Measurements from ENCODE around the gene URB2.
"Not testable (repeated sequence)": the region's sequence is repeated elsewhere in the genome, so short reads cannot be mapped to it uniquely, and the experiment has no call there.

URB2 gene

GRCh38 chr1:229614701-229615100 is 11.3 kb upstream of the URB2 start:
- TF ChIP-seq CTCF (IDR thresholded peaks at IDR 0.05; ENCODE audit: control insufficient read depth, extremely low read depth, insufficient read depth) = no peak
- no peak for DNase-seq (ENCODE audit: low read depth)
- H3K4me3 ChIP-seq (ENCODE audit: low read depth, low read length) = no peak overlapping the region

DNA sequence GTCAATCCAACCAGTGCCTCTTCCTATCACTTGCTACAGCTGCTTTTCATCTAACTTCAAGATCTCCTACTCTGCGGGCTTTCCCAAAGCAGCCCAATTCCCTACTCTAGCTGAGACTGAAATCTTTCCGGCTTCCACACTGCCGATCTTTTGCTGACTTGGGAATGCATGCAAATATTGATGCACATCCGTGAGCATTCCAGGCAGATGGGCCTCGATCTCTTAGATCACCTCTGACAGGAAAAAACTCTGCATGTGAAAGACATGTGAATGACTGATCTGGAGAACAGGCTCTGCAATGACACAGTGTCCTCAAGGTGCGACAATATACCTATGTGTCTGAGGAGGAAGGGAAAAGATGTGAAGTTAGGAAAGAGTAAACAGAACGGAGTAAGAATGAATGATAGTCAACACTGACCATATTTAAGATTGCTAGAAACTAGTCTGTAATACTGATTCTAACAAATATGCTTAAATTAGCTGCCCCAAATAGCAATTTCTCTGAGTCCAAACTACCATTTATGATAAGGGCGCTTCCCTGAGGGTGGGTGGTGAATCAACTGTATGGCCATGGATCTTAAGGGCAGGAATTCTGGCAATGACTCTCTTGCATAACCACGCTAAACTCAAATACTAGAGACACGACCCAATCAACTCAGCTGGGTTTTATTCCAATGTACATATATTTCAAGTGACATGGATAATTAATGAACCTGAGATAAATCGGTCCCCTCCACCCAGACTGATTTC is 8.5 kb upstream of the URB2 start:
- no peak for DNase-seq (ENCODE audit: low read depth)
- H3K4me3 ChIP-seq (ENCODE audit: low read depth, low read length) = no peak overlapping the region
- TF ChIP-seq CTCF (IDR thresholded peaks at IDR 0.05; ENCODE audit: control insufficient read depth, extremely low read depth, insufficient read depth) = no peak

- TF ChIP-seq CTCF (IDR thresholded peaks at IDR 0.05; ENCODE audit: control insufficient read depth, extremely low read depth, insufficient read depth) = no peak
- H3K4me3 ChIP-seq (ENCODE audit: low read depth, low read length) = no peak overlapping the region
- no peak for DNase-seq (ENCODE audit: low read depth)
Observed at GRCh38 chr1:229619002-229619401, 7.0 kb upstream of the URB2 start.

DNA sequence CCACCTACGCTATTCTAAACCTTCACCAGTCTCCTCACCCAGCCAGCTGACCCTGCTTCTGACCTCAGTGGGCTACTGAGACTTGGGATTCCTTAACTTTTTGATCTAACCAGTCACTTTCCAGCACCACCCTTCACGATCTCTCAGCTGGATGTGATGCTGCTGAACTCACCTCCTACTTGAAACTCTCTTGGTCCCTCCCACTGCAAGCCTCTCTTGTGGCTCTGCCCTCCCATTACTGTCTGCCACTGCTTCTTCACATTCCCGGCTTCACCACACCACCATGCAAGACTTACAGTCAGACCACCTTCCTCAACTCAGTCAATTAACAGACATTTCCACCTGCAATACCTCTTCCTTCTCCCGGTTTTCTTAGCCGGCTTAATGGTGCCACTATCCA is 6.4 kb upstream of the URB2 start:
- no peak overlapping the region for H3K4me3 ChIP-seq (ENCODE audit: low read depth, low read length)
- no peak for TF ChIP-seq CTCF (IDR thresholded peaks at IDR 0.05; ENCODE audit: control insufficient read depth, extremely low read depth, insufficient read depth)
- DNase-seq (ENCODE audit: low read depth) = no peak

- no peak for TF ChIP-seq CTCF (IDR thresholded peaks at IDR 0.05; ENCODE audit: control insufficient read depth, extremely low read depth, insufficient read depth)
- H3K4me3 ChIP-seq (ENCODE audit: low read depth, low read length) = no peak overlapping the region
- no peak for DNase-seq (ENCODE audit: low read depth)
Observed at GRCh38 chr1:229620876-229621275, 5.2 kb upstream of the URB2 start.

- H3K4me3 ChIP-seq (ENCODE audit: low read depth, low read length) = no peak overlapping the region
- TF ChIP-seq CTCF (IDR thresholded peaks at IDR 0.05; ENCODE audit: control insufficient read depth, extremely low read depth, insufficient read depth) = no peak
- DNase-seq (ENCODE audit: low read depth) = no peak
Observed at GRCh38 chr1:229621663-229622062, 4.4 kb upstream of the URB2 start.

DNA sequence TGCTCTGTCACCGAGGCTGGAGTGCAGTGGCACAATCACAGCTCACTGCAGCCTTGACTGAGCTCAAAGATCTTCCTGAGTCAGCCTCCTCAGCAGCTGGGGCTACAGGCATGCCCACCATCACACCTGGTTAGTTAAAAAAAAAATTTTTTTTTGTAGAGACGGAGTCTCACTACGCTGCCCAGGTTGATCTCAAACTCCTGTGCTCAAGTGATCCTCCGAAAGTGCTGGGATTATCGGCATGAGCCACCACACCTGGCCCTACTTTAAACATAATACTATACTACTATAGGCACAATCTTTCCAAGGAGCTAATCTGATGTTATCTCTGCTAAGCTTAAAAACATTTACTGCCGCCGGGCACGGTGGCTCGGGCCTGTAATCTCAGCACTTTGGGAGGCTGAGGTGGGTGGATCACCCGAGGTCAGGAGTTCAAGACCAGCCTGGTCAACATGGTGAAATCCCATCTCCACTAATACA is 3.4 kb upstream of the URB2 start:
- not testable (repeated sequence) for H3K4me3 ChIP-seq (ENCODE audit: low read depth, low read length); DNase-seq (ENCODE audit: low read depth)
